Measurements from ENCODE around the gene EFNA5. TPM values are rescaled to one million over a fixed set of nuclear protein-coding genes. Genes with fewer than 3 reads are reported as not detected.

EFNA5 gene
- 0.14 and 1.3 TPM in 2 replicates for total RNA-seq

GRCh38 chr5:107670932-107671741 lies at the start of gene EFNA5:
Gene EFNA5, minus strand, starts transcription at chr5:107670937.

